Measurements from ENCODE around the gene TMEM106B. TPM values are rescaled to one million over a fixed set of nuclear protein-coding genes. Genes with fewer than 3 reads are reported as not detected.
"Not testable (repeated sequence)": the region's sequence is repeated elsewhere in the genome, so short reads cannot be mapped to it uniquely, and the experiment has no call there.

The TMEM106B gene
- polyA plus RNA-seq, 3 donors, result 9.5 to 14.9 (median 11.7) TPM

GRCh38 chr7:12222889-12223579 is 11.9 kb downstream of the TMEM106B start:
- H3K27ac ChIP-seq (ENCODE audit: low read depth, low read length), result no peak overlapping the region
- WGBS, 3 donors, result 28 to 41% (median 33%) methylated on average over 1 of the region's 1 CpG

GRCh38 chr7:12225017-12225416 is 13.9 kb downstream of the TMEM106B start:
- WGBS, 3 donors, result 89 to 90% (median 89%) methylated on average over 7 of the region's 7 CpGs
- not testable (repeated sequence) for H3K27ac ChIP-seq (ENCODE audit: low read depth, low read length)

- no peak overlapping the region for H3K27ac ChIP-seq (ENCODE audit: low read depth, low read length)
- WGBS, 3 donors, result 54 to 68% (median 66%) methylated on average over 2 of the region's 2 CpGs
Measured at GRCh38 chr7:12226756-12227155, 15.7 kb downstream of the TMEM106B start.

- no peak overlapping the region for H3K27ac ChIP-seq (ENCODE audit: low read depth, low read length)
Measured at GRCh38 chr7:12228024-12228423, 16.9 kb downstream of the TMEM106B start.

GRCh38 chr7:12229046-12229445 is 18.0 kb downstream of the TMEM106B start:
- H3K27ac ChIP-seq (ENCODE audit: low read depth, low read length), result no peak overlapping the region

GRCh38 chr7:12231097-12231496 is 20.0 kb downstream of the TMEM106B start:
- WGBS, 3 donors, result 56 to 88% (median 73%) methylated on average over 2 of the region's 2 CpGs

GRCh38 chr7:12233175-12233574 is 22.1 kb downstream of the TMEM106B start:
- no peak overlapping the region for H3K27ac ChIP-seq (ENCODE audit: low read depth, low read length)
- 87 to 91% (median 89%) methylated on average over 2 of the region's 2 CpGs for WGBS, 3 donors

More at GRCh38 chr7:12231097-12231496, 20.0 kb downstream of the TMEM106B start:
- H3K27ac ChIP-seq (ENCODE audit: low read depth, low read length), result no peak overlapping the region

GRCh38 chr7:12234334-12234865 is 23.3 kb downstream of the TMEM106B start:
- 93 to 97% (median 96%) methylated on average over 2 of the region's 2 CpGs for WGBS, 3 donors
- H3K27ac ChIP-seq (ENCODE audit: low read depth, low read length), result no peak overlapping the region

- 96 to 100% (median 97%) methylated on average over 1 of the region's 1 CpG for WGBS, 3 donors
- no peak overlapping the region for H3K27ac ChIP-seq (ENCODE audit: low read depth, low read length)
Measured at GRCh38 chr7:12235970-12236369, 24.9 kb downstream of the TMEM106B start.

- no peak overlapping the region for H3K27ac ChIP-seq (ENCODE audit: low read depth, low read length)
- WGBS, 3 donors, result 48 to 100% (median 91%) methylated on average over 1 of the region's 1 CpG
Measured at GRCh38 chr7:12237007-12237406, 25.9 kb downstream of the TMEM106B start.

- WGBS, 3 donors, result 58 to 86% (median 63%) methylated on average over 3 of the region's 3 CpGs
Measured at GRCh38 chr7:12239806-12240205, 28.7 kb downstream of the TMEM106B start.

GRCh38 chr7:12244129-12244528 is 33.0 kb downstream of the TMEM106B start:
- 76 to 81% (median 79%) methylated on average over 3 of the region's 3 CpGs for WGBS, 3 donors
- H3K27ac ChIP-seq (ENCODE audit: low read depth, low read length), result no peak overlapping the region

More at GRCh38 chr7:12239806-12240205, 28.7 kb downstream of the TMEM106B start:
- no peak overlapping the region for H3K27ac ChIP-seq (ENCODE audit: low read depth, low read length)

- H3K27ac ChIP-seq (ENCODE audit: low read depth, low read length), result no peak overlapping the region
- WGBS, 3 donors, result 23 to 68% (median 63%) methylated on average over 2 of the region's 2 CpGs
Measured at GRCh38 chr7:12244694-12245093, 33.6 kb downstream of the TMEM106B start.

GRCh38 chr7:12249706-12250105 is 38.6 kb downstream of the TMEM106B start:
- H3K27ac ChIP-seq (ENCODE audit: low read depth, low read length), result no peak overlapping the region
- WGBS, 3 donors, result 78 to 80% (median 79%) methylated on average over 3 of the region's 3 CpGs

- no peak overlapping the region for H3K27ac ChIP-seq (ENCODE audit: low read depth, low read length)
Measured at GRCh38 chr7:12250232-12250631, 39.1 kb downstream of the TMEM106B start.

- WGBS, 3 donors, result 76 to 85% (median 79%) methylated on average over 2 of the region's 2 CpGs
- no peak overlapping the region for H3K27ac ChIP-seq (ENCODE audit: low read depth, low read length)
Measured at GRCh38 chr7:12256090-12256489, 45.0 kb downstream of the TMEM106B start.

GRCh38 chr7:12257582-12257981 is 46.5 kb downstream of the TMEM106B start:
- 40 to 86% (median 46%) methylated on average over 2 of the region's 2 CpGs for WGBS, 3 donors
- H3K27ac ChIP-seq (ENCODE audit: low read depth, low read length), result no peak overlapping the region

GRCh38 chr7:12258074-12258473 is 47.0 kb downstream of the TMEM106B start:
- no peak overlapping the region for H3K27ac ChIP-seq (ENCODE audit: low read depth, low read length)
- WGBS, 3 donors, result 95 to 97% (median 96%) methylated on average over 4 of the region's 4 CpGs

- H3K27ac ChIP-seq (ENCODE audit: low read depth, low read length), result no peak overlapping the region
- 89 to 90% (median 89%) methylated on average over 1 of the region's 1 CpG for WGBS, 3 donors
Measured at GRCh38 chr7:12267542-12267941, 56.4 kb downstream of the TMEM106B start.
